GM12878 (cell line): Measurements from ENCODE around the gene TLL2. TPM values are rescaled to one million over a fixed set of nuclear protein-coding genes. Genes with fewer than 3 reads are reported as not detected.

Experiments
- ATAC-seq: fragments of 200-7000 bp; cut with Tn5 transposase; 3 replicates; pipeline ENCODE4 v1.9.1; 2020; ENCODE audit warnings: mild to moderate bottlenecking, moderate library complexity
- BruUV-seq: library from RNA; stranded (reverse); fragments of 400-500 nt; replicated peaks from 2 replicates; lab custom pipeline; 2021; lab: Mats Ljungman, UMichigan
- CTCF ChIA-PET: fragments of 300-600 bp; sonication (Branson Sonifier 250); formaldehyde crosslinking; extraction: SDS; loops from one replicate; lab custom pipeline; 2021; ENCODE audit warnings: inconsistent platforms; lab: Yijun Ruan, JAX
- POLR2A ChIA-PET: fragments of 350-600 bp; formaldehyde crosslinking; extraction: SDS; loops from one replicate; lab custom pipeline; 2021; ENCODE audit warnings: inconsistent platforms; lab: Charles Lee
- RAD21 ChIA-PET: fragments of 300-600 bp; sonication (Branson Sonifier 250); formaldehyde crosslinking; loops from one replicate; lab custom pipeline; 2023; ENCODE audit warnings: antibody characterized with exemption; ENCODE audit not compliant: unreplicated experiment; lab: Charles Lee
- SMC1A ChIA-PET: fragments of 300-600 bp; sonication (Branson Sonifier 250); formaldehyde crosslinking; loops from one replicate; lab custom pipeline; 2023; ENCODE audit not compliant: unreplicated experiment, uncharacterized antibody; lab: Charles Lee
- DNase-seq: peaks from one replicate; pipeline ENCODE4 v3.0.0-alpha.2; 2011; ENCODE audit warnings: low read depth, low spot score
- FAIRE-seq: peaks from 3 replicates; lab custom pipeline; 2011; peaks lifted over from hg19 to GRCh38; lab: Jason Lieb, UNC
- H2AFZ ChIP-seq: 2 replicates; pipeline ENCODE4 v1.6.0; 2011; ENCODE audit warnings: low read depth, low read length, control low read depth; ENCODE audit not compliant: control insufficient read depth
- H3K27ac ChIP-seq: 2 replicates; pipeline ENCODE4 v1.5.1; 2011; ENCODE audit warnings: control low read depth; ENCODE audit not compliant: control insufficient read depth, insufficient read depth
- H3K27me3 ChIP-seq, 2 experiments: replicated peaks in 1 of 2; 2 replicates each; pipeline versions ENCODE4 v1.6.0 to v1.6.1; 2011; ENCODE audit warnings: low read length in 1 of 2; ENCODE audit not compliant: control insufficient read depth in 2 of 2, insufficient read depth in 2 of 2
- H3K36me3 ChIP-seq, 2 experiments: 2 replicates each; pipeline ENCODE4 v1.5.1; 2011; ENCODE audit warnings: low read length in 1 of 2; ENCODE audit not compliant: control insufficient read depth in 2 of 2, insufficient read depth in 2 of 2
- H3K4me1 ChIP-seq: 2 replicates; pipeline ENCODE4 v1.6.1; 2011; ENCODE audit warnings: mild to moderate bottlenecking, low read length, moderate library complexity, mixed read lengths; ENCODE audit not compliant: control insufficient read depth, insufficient read depth
- H3K4me2 ChIP-seq: 2 replicates; pipeline ENCODE4 v1.6.0; 2011; ENCODE audit warnings: control low read depth; ENCODE audit not compliant: control insufficient read depth, insufficient read depth
- H3K4me3 ChIP-seq: fragments of 200-600 bp; sonication (generic); 2 replicates; pipeline ENCODE4 v1.5.1; 2016
- H3K79me2 ChIP-seq: 2 replicates; pipeline ENCODE4 v1.6.0; 2011; ENCODE audit warnings: low read length; ENCODE audit not compliant: control insufficient read depth, insufficient read depth
- H3K9ac ChIP-seq: 2 replicates; pipeline ENCODE4 v1.8.0; 2011; ENCODE audit warnings: low read length, control low read depth, mixed read lengths; ENCODE audit not compliant: control insufficient read depth, insufficient read depth
- H3K9me3 ChIP-seq: replicated peaks from 3 replicates; pipeline ENCODE4 v1.5.1; 2011; ENCODE audit warnings: mild to moderate bottlenecking, low read length; ENCODE audit not compliant: control insufficient read depth, insufficient read depth
- H4K20me1 ChIP-seq: 2 replicates; pipeline ENCODE4 v1.6.0; 2011; ENCODE audit not compliant: control insufficient read depth, insufficient read depth
- BCL11A ChIP-seq: IDR thresholded peaks from 2 replicates; pipeline ENCODE4 v1.6.1; 2011; ENCODE audit warnings: low read depth, low read length
- BHLHE40 ChIP-seq, 2 experiments: fragments of 450-650 bp in 1 of 2; IDR thresholded peaks; 2 replicates each; pipeline ENCODE4 v1.6.1; 2011 to 2017; ENCODE audit warnings: low read depth in 2 of 2, borderline replicate concordance in 1 of 2, improper control_type of control experiment in 1 of 2, low read length in 1 of 2, mild to moderate bottlenecking in 1 of 2
- CBFB ChIP-seq: IDR thresholded peaks from 2 replicates; pipeline ENCODE4 v1.6.1; 2016; ENCODE audit warnings: antibody characterized with exemption, low read depth
- CREM ChIP-seq: IDR thresholded peaks from 2 replicates; pipeline ENCODE4 v1.6.1; 2014; ENCODE audit warnings: antibody characterized with exemption, low read depth
- RAD21 ChIP-seq: IDR thresholded peaks from 2 replicates; pipeline ENCODE4 v1.6.1; 2011; ENCODE audit warnings: mild to moderate bottlenecking, low read depth, low read length, moderate library complexity; ENCODE audit not compliant: insufficient read depth
- RB1 ChIP-seq: fragments of 450-650 bp; formaldehyde crosslinking; IDR thresholded peaks from 2 replicates; pipeline ENCODE4 v1.6.1; 2017; ENCODE audit warnings: mild to moderate bottlenecking, borderline replicate concordance
- RUNX3 ChIP-seq: IDR thresholded peaks from 2 replicates; pipeline ENCODE4 v1.6.1; 2012; ENCODE audit warnings: low read length, inconsistent platforms
- SIN3A ChIP-seq: IDR thresholded peaks from 2 replicates; pipeline ENCODE4 v1.6.1; 2012; ENCODE audit warnings: low read depth, low read length, improper control_type of control experiment
- SMC3 ChIP-seq: IDR thresholded peaks from 2 replicates; pipeline ENCODE4 v1.6.1; 2011; ENCODE audit warnings: low read length, improper control_type of control experiment, borderline replicate concordance
- TCF12 ChIP-seq: IDR thresholded peaks from 2 replicates; pipeline ENCODE4 v1.6.1; 2011; ENCODE audit warnings: low read depth, mild to moderate bottlenecking, low read length
- WGBS: methylation state at CpG from one replicate; pipeline ENCODE4 v1.1.6; 2016; ENCODE audit warnings: low lambda C conversion rate; ENCODE audit not compliant: insufficient replicate concordance, insufficient coverage; ENCODE audit errors: missing lambda C conversion rate; 5-methylcytosine and 5-hydroxymethylcytosine counted together
- in situ Hi-C: fragments of 300-500 bp; cut with MboI; formaldehyde crosslinking; loops from 9 replicates; pipeline ENCODE4 v1.14.3; 2018; ENCODE audit warnings: mixed read lengths
- intact Hi-C: fragments of 100-400 bp; cut with micrococcal nuclease; formaldehyde crosslinking; loops from one replicate; pipeline ENCODE4 v1.14.2; 2022; ENCODE audit not compliant: unreplicated experiment
- polyA plus RNA-seq, 11 experiments: library from polyadenylated mRNA; depleted of rRNA in 4 of 11; unstranded in 6 of 11; stranded (reverse) in 5 of 11; fragments of >200 nt; fragmentation: Nextera tagmentation in 4 of 11; fragmentation: Illumina TruSeq in 1 of 11; extraction: Ambion mirVana in 4 of 11; extraction: Trizol in 1 of 11; gene quantifications; 1 replicate in 1 of 11; 2 replicates in 10 of 11; pipeline versions ENCODE4 v1.2.1 to v1.2.3, GENCODE V29; 2011 to 2016; ENCODE audit warnings: inconsistent platforms in 2 of 11, missing spikeins in 2 of 11, low read depth in 1 of 11
- total RNA-seq, 4 experiments: library from RNA; depleted of rRNA in 3 of 4; stranded (reverse); fragments of >200 nt in 3 of 4; fragmentation: Illumina TruSeq in 1 of 4; extraction: Trizol in 1 of 4; gene quantifications; 2 replicates each; pipeline versions ENCODE4 v1.2.1 to v1.2.3, GENCODE V29; 2013 to 2021
- TF ChIP-seq, protein P1 (sequence below), 3 experiments: IDR thresholded peaks in 2 of 3; conservative IDR thresholded peaks in 1 of 3; 2 replicates each; pipeline ENCODE4 v1.5.1; 2011; ENCODE audit warnings: low read depth in 3 of 3, low read length in 3 of 3, mild to moderate bottlenecking in 3 of 3, control low read depth in 2 of 3, moderate library complexity in 2 of 3, inconsistent platforms in 1 of 3, mixed read lengths in 1 of 3; ENCODE audit not compliant: control insufficient read depth in 2 of 3, insufficient read depth in 1 of 3; ENCODE audit errors: extremely low read depth in 1 of 3
- TF ChIP-seq, protein P2 (sequence below): fragments of 450-650 bp; IDR thresholded peaks from 2 replicates; pipeline ENCODE4 v1.6.1; 2016; ENCODE audit warnings: mild to moderate bottlenecking

Gene TLL2
- total and polyA plus RNA-seq, 10 of the 15 experiments (the other 5 are each of a cell fraction or from before 2014, with no cell fraction given), result 0.02 to 2.1 (median 0.52) TPM

DNA sequence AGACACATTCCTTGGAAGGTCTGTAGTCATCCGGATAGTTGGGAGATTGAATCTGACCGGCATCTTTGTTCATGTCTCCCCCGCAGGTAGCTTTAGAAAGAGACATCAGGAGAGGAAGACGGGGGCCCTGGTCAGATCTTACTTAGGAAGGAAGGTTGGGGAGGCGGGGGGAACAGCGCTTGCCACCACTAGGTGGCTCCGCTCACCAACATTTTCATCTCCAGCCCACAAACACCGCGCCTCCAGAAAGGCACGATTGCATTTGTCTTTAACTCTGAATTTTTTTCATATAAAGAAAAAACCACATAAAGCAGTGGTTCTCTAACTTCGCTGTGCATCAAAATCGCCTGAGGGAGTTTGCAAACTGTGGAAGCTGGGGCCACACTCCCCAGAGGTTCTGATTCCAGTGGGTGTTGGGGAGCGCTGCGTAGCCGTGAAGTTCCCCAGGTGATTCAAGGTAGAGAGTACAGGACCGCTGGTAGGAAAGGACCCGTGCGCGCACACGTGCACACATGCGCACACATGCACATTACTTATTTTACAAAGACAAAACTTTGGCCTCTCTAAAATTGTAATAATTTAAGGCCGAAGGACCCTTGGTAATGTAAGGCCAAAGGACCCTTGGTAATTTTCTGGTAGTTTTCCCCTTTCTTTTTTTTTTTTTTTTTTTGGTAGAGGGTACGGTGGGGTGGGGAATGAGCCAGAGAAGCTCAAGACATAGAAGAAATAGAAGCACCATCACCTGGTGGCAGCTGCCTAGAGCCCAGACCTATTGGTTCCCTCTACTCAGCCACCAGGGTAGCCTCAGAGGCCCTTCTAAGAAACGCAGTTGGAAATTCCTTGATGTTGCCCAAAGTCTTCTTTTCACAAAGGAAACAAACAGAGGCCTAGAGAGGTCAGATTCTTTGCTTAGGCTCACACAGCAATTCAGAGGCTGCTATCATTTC, 117.5 kb downstream of the TLL2 start:
- intact Hi-C loops (loop anchor here (1.0 to 10.0 kb wide), 3 partner anchors 115 to 439 kb away; partner anchors contain the start of gene LCOR), in situ Hi-C loops (loop anchor here (5.0 to 10.0 kb wide), 2 partner anchors 116 to 429 kb away; partner anchors contain the start of gene TLL2)
- FAIRE-seq, result peak; percentile 81
- BruUV-seq, result no TSS peak
- H3K27ac ChIP-seq, result no peak overlapping the region
- H3K9me3 ChIP-seq, result no peaks in the 10 kb centered on the region
- H3K36me3 ChIP-seq, result no peaks in the 10 kb centered on the region
- no peak overlapping the region for H3K4me2 ChIP-seq
- RAD21 ChIA-PET, result interaction anchor here (0.6 to 1.6 kb wide), 8 partner anchors 22 to 613 kb away, joined by 3 to 5 read pairs (median 4); partner anchors contain the start of gene TLL2
- 19% methylated on average over 23 of the region's 24 CpGs for WGBS
- POLR2A ChIA-PET, result no interaction called here
- H4K20me1 ChIP-seq, result no peaks in the 10 kb centered on the region
- no peak for DNase-seq
- CTCF ChIA-PET, result interaction anchor here (0.6 to 8.7 kb wide), 24 partner anchors 9 to 664 kb away, joined by 3 to 99 read pairs (median 4); partner anchors contain the start of gene TLL2
- H3K4me3 ChIP-seq, result no peak overlapping the region
- H3K9ac ChIP-seq, result no peak overlapping the region
- peak; percentile 97 for ATAC-seq
- TF ChIP-seq SIN3A (no peak), RB1 (0 out of 2 replicates have a peak, but pooled peaks have one; percentile 39), BHLHE40 (IDR thresholded peaks at IDR 0.05; ENCODE audit: borderline replicate concordance in 1 of 2, low read depth in 2 of 2, low read length in 1 of 2) (0 out of 4 replicates have a peak, but pooled peaks of 1 of the 2 experiments have one; percentile 25), TCF12 (no peak), CREM (no peak), RUNX3 (peak; percentile 68), CBFB (peak; percentile 52; the same call in 1 of the 2 replicates), SMC3 (peak; percentile 83), RAD21 (peak; percentile 84), BCL11A (no peak)
- TF ChIP-seq, protein P1, sequence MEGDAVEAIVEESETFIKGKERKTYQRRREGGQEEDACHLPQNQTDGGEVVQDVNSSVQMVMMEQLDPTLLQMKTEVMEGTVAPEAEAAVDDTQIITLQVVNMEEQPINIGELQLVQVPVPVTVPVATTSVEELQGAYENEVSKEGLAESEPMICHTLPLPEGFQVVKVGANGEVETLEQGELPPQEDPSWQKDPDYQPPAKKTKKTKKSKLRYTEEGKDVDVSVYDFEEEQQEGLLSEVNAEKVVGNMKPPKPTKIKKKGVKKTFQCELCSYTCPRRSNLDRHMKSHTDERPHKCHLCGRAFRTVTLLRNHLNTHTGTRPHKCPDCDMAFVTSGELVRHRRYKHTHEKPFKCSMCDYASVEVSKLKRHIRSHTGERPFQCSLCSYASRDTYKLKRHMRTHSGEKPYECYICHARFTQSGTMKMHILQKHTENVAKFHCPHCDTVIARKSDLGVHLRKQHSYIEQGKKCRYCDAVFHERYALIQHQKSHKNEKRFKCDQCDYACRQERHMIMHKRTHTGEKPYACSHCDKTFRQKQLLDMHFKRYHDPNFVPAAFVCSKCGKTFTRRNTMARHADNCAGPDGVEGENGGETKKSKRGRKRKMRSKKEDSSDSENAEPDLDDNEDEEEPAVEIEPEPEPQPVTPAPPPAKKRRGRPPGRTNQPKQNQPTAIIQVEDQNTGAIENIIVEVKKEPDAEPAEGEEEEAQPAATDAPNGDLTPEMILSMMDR (IDR thresholded peaks at IDR 0.05 in 2 of 3, conservative IDR thresholded peaks at IDR 0.05 in 1 of 3; ENCODE audit: control insufficient read depth in 2 of 3, extremely low read depth in 1 of 3, insufficient read depth in 1 of 3, low read depth in 3 of 3, low read length in 3 of 3), result peak; percentile 86 to 91 (median 87)
- TF ChIP-seq, protein P2, sequence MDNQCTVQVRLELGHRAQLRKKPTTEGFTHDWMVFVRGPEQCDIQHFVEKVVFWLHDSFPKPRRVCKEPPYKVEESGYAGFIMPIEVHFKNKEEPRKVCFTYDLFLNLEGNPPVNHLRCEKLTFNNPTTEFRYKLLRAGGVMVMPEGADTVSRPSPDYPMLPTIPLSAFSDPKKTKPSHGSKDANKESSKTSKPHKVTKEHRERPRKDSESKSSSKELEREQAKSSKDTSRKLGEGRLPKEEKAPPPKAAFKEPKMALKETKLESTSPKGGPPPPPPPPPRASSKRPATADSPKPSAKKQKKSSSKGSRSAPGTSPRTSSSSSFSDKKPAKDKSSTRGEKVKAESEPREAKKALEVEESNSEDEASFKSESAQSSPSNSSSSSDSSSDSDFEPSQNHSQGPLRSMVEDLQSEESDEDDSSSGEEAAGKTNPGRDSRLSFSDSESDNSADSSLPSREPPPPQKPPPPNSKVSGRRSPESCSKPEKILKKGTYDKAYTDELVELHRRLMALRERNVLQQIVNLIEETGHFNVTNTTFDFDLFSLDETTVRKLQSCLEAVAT, result 0 out of 2 replicates have a peak, but pooled peaks have one; percentile 29
- SMC1A ChIA-PET, result interaction anchor here (0.8 to 2.0 kb wide), 6 partner anchors 21 to 149 kb away, joined by 3 to 10 read pairs (median 4); no protein-coding TSS in a partner anchor
- H3K27me3 ChIP-seq, result peaks cover 3 to 4% of the 10 kb centered on the region in 2 experiments; a peak in 3 of 4 replicates
- H3K4me1 ChIP-seq, result no peaks in the 10 kb centered on the region
- no peaks in the 10 kb centered on the region for H3K79me2 ChIP-seq
- H2AFZ ChIP-seq, result no peak overlapping the region
